D721Med (cell line): ENCODE results near the gene RAI1.

Experiments
- DNase-seq: peaks from one replicate; pipeline ENCODE4 v3.0.0; 2011; ENCODE audit warnings: low spot score; ENCODE audit not compliant: insufficient read length
- FAIRE-seq: peaks from 2 replicates; lab custom pipeline; 2011; peaks lifted over from hg19 to GRCh38; lab: Jason Lieb, UNC
- TF ChIP-seq, protein P1 (sequence below): IDR thresholded peaks from 2 replicates; pipeline ENCODE4 v1.5.1; 2012; ENCODE audit warnings: mild to moderate bottlenecking, control low read depth; ENCODE audit not compliant: insufficient read depth; ENCODE audit errors: missing control alignments

Gene RAI1

DNA sequence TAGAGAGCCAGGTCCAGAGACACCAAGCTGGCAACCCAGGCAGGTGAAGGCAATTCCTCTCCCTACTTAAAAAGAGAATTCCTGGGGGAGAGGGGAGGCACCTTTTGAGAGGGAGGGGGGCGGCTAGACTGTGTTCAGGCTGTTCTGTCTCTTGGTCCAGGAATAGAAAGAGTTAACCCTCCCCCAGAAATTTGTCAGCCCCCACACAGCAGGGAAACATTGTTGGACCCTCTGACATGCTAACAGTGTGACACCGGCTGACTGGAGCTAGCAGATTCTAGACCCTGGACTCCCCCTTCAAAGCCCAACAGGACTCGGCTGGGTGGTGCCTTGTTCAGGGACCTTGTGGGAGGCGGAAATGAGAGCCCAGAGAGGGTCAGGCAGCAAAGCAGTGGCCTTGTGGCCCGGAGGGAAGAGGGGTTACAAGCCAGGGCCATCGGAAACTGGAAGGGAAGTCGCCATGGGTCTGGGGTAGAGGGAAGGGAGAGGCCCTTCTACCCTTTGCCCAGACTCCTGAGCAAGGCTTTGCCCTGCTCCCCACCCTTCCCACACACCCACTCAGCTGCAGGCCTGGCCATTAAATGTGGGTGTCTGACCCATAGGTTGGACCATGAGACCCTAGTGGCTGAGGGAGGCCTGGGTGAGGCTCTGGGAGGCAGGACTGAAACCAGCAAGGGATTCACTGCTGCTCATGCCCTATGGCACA is 44.6 kb downstream of the RAI1 start:
- FAIRE-seq: no peak
- TF ChIP-seq, protein P1, sequence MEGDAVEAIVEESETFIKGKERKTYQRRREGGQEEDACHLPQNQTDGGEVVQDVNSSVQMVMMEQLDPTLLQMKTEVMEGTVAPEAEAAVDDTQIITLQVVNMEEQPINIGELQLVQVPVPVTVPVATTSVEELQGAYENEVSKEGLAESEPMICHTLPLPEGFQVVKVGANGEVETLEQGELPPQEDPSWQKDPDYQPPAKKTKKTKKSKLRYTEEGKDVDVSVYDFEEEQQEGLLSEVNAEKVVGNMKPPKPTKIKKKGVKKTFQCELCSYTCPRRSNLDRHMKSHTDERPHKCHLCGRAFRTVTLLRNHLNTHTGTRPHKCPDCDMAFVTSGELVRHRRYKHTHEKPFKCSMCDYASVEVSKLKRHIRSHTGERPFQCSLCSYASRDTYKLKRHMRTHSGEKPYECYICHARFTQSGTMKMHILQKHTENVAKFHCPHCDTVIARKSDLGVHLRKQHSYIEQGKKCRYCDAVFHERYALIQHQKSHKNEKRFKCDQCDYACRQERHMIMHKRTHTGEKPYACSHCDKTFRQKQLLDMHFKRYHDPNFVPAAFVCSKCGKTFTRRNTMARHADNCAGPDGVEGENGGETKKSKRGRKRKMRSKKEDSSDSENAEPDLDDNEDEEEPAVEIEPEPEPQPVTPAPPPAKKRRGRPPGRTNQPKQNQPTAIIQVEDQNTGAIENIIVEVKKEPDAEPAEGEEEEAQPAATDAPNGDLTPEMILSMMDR: no peak
- DNase-seq: no peak

DNA sequence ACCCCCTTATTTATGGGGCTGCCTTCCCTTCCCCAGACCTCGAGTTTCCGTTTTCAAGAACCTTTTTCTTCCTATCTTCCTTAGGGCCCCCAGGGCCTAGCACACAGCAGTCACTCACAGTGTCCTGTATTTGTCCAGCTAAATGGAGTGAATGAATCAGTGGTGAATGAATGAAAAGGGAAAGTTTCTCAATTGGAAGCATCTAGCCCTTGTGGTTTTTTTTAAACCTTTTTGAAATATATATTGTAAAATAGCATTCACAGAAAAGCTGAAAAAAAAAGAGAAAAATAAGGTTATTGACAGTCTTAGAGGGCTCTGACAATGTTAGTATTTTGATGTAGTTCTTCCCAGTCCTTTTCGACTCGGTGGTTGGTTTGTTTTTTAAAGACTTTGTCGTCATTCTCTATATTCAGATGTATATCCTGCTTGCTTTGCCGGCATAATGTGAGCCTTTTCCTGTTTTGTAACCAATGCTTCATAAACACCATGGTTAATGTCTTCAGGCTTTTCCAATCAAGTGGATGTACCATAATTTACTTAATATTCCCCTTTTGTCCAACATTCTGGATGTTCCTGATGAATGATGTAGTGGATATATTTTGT is 45.3 kb downstream of the RAI1 start:
- TF ChIP-seq, protein P1: no peak
- FAIRE-seq (no peak), DNase-seq (no peak)

DNA sequence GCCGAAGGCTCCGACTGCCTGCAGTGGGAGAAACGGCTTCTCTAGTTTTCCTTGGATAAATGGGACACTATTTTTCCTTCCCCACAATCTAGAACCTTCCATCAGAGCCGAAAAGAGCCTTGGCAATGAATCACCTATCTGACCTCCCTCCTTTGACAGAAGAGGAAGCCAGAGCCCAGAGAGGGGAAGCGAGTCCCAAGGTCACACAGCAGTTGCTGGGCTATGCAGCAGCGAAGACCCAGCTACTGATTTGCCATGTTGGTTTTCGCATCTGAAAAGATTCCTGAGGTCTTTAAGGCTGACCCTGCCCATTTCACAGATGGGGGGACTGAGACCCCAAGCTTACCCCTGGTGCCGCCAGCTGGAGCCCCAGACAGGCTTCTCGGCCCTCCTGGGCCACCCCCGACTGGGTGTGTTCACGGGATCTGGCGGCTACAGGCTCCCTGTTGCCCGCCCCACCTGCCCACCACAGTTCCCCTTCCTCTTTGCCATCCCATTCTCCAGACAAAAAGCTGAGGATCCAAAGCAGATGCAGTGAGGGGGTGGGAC is 45.9 kb downstream of the RAI1 start:
- FAIRE-seq: no peak
- TF ChIP-seq, protein P1: no peak
- DNase-seq: no peak

DNA sequence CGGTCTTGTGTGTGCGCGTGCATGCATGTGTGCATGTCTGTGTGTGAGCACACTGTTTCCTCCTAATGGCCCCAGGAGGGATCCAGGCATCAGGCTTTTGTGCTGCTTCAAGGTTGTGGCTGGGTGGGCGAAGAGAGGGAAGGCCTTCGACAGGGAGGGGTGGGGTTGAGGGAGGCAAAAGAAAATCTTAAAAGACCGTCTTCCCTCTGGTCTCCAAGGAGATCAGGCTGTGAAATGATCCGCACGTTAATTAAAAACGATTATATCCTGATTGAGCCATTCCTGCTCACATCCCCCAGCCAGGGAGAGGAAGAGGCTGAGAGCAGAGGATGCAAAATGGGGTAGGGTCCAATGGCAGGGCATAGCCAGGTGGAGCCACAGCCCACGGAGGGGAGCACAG is 46.9 kb downstream of the RAI1 start:
- DNase-seq (no peak), FAIRE-seq (no peak)
- TF ChIP-seq, protein P1: no peak

DNA sequence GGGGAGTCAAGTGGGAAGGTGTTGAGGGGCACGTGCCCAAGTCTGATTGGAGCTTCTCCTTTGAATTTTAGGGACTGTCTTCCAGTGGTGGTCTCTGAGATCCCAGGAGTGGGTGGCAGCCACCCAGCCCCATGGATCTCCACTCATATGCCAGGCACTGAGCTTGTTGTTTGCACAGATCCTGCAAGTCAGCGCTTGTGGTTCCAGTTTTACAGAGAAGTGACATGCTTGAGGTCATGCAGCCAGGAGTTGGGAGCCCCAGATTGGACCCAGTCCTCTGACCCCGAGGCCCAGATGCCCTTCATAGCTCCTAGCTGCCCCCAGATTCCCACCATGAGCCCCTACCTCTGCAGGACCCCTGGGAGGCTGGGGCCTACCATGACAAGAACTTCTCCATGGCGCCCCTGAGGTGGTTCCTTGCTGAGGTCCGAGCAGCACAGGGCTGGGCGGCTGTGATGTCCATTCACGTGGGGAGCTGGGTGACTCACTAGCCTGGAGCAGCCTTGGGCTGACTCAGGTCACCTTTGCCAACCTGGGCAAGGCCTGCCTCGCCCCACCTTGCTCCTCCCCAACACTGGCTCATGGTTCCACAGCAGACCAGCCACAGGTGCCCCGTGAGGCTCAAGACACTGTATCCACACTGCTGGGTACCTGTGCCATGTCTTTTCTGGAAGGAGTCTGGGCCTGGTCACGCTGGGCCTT is 47.4 kb downstream of the RAI1 start:
- TF ChIP-seq, protein P1: no peak
- FAIRE-seq (no peak), DNase-seq (no peak)

DNA sequence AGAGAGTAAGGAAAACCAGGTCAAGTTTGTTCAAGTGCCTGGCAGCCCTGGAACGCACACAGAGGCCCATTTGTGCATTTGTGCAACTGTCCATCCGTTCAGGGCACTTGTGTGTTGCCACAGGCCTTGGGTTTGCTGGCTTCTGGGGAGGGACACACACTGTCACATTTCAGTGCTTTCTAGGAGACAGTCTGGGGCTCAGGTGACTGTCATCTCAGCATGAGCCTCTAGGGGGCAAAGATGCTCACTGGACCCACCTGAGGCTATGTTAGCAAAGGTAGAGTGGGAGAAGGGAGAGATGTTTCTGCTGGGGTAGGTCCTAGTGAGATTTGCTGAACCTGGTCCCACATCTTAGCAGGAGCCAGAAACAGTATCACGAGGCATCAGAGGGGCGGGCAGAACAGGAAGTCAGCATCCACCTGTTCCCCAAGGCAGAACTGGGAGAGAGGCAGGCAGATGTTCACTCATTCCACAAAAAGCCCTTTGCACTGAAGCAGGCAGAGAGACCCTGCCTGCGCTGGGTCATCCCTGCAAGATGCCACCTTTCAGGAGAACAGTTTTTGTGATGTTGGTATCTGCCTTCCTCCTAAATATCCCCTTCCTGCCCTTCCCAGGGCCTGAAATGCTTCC is 48.5 kb downstream of the RAI1 start:
- DNase-seq: peak; percentile 68
- no peak for FAIRE-seq
- TF ChIP-seq, protein P1: peak; percentile 37
